T-helper 1 cell treated with Interleukin-12 subunit alpha and Interleukin-12 subunit beta and Interleukin-4 antibody, amounts not matched to agents 30 μg/mL and 1 μg/mL, for 36 hours (primary cell): ENCODE measurements around the gene ROS1.

Experiments
- H3K27ac Mint-ChIP-seq: one replicate; pipeline ENCODE4 v1.8.0; 2021; ENCODE audit warnings: mild to moderate bottlenecking, mixed read lengths
- H3K27me3 Mint-ChIP-seq: one replicate; pipeline ENCODE4 v1.8.0; 2021; ENCODE audit warnings: low read depth, mixed read lengths
- H3K36me3 Mint-ChIP-seq: one replicate; pipeline ENCODE4 v1.8.0; 2021; ENCODE audit warnings: low read depth, mixed read lengths
- H3K4me1 Mint-ChIP-seq: one replicate; pipeline ENCODE4 v1.8.0; 2021; ENCODE audit warnings: low read depth, mixed read lengths
- H3K4me3 Mint-ChIP-seq: one replicate; pipeline ENCODE4 v1.8.0; 2021; ENCODE audit warnings: mild to moderate bottlenecking, moderate library complexity, mixed read lengths
- H3K9me3 Mint-ChIP-seq: one replicate; pipeline ENCODE4 v1.8.0; 2021; ENCODE audit warnings: mixed read lengths

Gene ROS1

DNA sequence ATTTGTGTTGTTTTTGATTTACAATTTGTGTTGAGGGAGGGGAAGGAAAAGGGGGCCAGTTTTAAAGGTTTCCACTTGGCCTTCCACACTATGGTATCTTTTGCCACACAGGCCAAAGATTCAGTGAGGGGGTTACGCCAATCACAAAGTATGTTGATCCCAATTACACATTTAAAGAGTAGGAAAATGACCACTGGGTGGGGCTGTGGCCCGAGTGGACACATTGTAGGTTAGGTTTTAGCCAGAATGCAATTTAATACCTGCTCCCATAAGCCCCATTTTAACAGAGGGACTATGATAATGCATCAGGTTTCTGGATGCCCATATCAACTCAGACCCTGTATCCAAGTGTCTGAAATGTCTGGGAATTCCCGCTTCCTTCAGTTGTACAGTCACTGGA, 144.8 kb downstream of the ROS1 start:
- Mint-ChIP-seq H3K9me3 (no peaks in the 10 kb centered on the region), H3K27me3 (peaks cover 14% of the 10 kb centered on the region), H3K4me3 (no peak overlapping the region), H3K27ac (no peak overlapping the region), H3K36me3 (no peaks in the 10 kb centered on the region), H3K4me1 (no peaks in the 10 kb centered on the region)

DNA sequence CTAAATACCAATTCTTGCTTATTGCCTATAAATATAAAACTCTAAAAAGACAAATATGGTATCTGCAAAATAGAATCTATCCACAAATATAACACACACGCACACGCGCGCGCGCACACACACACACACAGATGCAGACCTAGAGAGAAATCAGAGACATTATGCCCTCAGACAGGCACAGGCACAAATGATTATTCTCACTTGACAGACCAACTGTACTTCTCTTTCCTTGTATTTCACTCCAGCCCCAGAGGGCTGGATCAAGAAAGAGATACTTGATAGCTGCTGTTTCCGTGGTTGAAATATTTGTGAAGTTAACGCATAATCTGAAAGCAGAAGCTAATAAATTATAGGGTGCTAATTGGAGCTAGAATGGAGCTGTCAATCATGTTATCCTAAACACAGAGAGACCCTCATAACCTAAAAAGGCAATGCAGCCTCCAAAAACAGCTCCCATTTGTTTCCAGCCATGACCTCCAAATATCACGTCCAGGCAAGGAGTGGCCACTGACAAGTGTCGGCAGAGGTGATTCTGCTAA, 148.9 kb downstream of the ROS1 start:
- Mint-ChIP-seq H3K9me3 (no peaks in the 10 kb centered on the region), H3K27me3 (peaks cover 49% of the 10 kb centered on the region), H3K4me3 (no peak overlapping the region), H3K4me1 (no peaks in the 10 kb centered on the region), H3K36me3 (no peaks in the 10 kb centered on the region), H3K27ac (no peak overlapping the region)

DNA sequence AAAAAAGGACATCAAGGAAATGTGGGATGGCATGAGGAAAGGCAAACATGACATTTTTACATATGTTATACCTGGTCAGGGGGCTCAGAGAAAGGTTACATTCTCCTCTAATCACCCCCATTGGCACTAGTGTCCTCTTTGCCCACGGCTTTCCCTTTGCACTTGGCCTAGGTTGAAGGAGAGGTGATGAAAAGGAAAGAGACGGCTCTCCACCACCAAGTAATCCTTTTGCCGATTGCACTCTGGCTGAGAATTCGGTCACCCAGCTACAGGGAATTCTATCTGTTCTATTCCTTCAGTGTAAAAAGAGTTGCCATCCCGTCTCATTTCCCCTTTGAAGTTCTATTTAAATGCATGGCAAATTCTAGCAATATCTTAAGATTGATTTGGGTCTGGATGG, 150.0 kb downstream of the ROS1 start:
- Mint-ChIP-seq H3K4me1 (no peaks in the 10 kb centered on the region), H3K4me3 (no peak overlapping the region), H3K9me3 (no peaks in the 10 kb centered on the region), H3K27me3 (peaks cover 59% of the 10 kb centered on the region), H3K36me3 (no peaks in the 10 kb centered on the region), H3K27ac (no peak overlapping the region)

DNA sequence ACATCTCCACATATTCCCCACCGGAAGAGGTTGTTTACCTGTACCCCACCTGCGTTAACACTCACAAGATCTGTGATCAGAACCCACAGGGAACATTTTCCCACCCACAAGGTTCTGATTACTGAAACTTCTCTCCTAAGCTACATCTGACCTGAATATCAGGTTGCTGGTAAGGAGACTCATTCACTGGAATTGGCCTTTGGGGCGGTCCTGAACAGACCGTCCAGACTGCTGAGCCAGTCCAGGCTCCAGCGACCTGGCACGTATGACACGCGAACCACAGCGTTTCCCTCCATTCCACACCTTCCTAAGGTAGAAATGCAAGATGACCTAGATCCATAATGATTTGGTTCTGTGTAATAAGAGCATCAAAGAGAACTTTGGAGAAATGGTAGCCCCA, 150.5 kb downstream of the ROS1 start:
- H3K9me3 Mint-ChIP-seq = no peaks in the 10 kb centered on the region
- no peak overlapping the region for H3K27ac Mint-ChIP-seq
- peaks cover 54% of the 10 kb centered on the region for H3K27me3 Mint-ChIP-seq

DNA sequence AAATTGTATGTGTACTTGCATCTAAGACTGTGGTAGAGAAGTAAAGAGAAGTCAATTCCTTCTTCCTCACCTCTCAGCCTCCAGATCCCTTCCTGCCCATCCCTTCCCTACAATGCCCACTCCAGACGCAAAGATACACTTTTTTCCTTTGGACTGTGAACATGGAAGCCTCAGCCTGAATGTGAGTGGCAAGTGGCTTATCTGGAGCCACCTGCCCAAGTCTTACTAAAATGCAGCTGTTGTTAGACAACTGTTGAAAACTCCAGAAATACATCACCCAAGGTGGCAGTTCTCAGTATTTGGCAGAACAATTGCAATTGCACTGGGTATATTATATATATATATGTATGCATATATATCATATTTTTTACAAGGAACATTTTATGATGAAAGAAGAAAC, 152.9 kb downstream of the ROS1 start:
- H3K4me3 Mint-ChIP-seq = no peak overlapping the region
- H3K9me3 Mint-ChIP-seq = no peaks in the 10 kb centered on the region
- no peaks in the 10 kb centered on the region for H3K4me1 Mint-ChIP-seq
- H3K27ac Mint-ChIP-seq = no peak overlapping the region
- H3K27me3 Mint-ChIP-seq = peaks cover 71% of the 10 kb centered on the region
- no peaks in the 10 kb centered on the region for H3K36me3 Mint-ChIP-seq

More for the DNA sequence above, 150.5 kb downstream of the ROS1 start:
- H3K4me3 Mint-ChIP-seq = no peak overlapping the region
- no peaks in the 10 kb centered on the region for H3K4me1 Mint-ChIP-seq
- no peaks in the 10 kb centered on the region for H3K36me3 Mint-ChIP-seq

DNA sequence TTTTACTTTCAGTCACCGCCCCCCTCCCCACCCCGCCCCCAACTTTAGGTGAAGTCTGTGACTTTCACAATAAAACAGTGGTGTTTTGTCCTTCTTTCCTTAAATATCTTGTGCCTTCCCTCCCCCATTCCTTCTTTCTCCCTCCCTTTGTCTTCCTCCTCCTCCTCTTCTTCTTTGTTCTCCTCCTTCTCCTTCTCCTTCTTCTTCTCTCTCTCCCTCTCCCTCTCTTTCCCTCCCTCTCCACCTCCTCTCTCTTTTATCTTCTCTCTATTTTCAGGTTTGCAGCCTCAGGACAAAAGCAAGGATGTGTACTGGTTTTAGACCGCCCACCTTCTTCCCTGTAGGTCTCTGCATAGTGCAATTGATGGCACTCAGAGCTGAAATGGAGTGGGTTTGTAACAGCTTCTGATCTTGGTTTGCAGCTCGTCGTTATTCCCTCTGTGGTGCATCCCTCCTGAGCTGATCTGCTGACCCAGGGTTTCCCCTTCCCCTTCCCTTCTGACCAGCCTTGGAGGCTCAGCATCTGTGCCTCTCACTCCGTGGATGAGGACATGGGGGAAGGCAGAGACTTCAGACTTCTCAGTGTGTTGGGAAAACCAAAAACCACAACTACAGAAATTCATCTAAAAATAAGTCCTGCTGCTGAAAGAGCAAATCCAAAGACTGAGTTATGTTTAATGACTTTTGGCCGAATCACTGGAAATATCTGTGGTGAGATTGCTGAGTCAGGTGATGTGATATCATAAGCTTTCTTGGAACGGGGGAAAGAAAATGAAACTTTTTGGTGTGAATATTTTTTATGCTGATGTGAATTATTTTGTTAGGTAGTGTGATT, 153.5 kb downstream of the ROS1 start:
- Mint-ChIP-seq H3K4me1 (no peaks in the 10 kb centered on the region), H3K9me3 (no peaks in the 10 kb centered on the region), H3K36me3 (no peaks in the 10 kb centered on the region), H3K27me3 (peaks cover 78% of the 10 kb centered on the region), H3K4me3 (no peak overlapping the region), H3K27ac (no peak overlapping the region)

DNA sequence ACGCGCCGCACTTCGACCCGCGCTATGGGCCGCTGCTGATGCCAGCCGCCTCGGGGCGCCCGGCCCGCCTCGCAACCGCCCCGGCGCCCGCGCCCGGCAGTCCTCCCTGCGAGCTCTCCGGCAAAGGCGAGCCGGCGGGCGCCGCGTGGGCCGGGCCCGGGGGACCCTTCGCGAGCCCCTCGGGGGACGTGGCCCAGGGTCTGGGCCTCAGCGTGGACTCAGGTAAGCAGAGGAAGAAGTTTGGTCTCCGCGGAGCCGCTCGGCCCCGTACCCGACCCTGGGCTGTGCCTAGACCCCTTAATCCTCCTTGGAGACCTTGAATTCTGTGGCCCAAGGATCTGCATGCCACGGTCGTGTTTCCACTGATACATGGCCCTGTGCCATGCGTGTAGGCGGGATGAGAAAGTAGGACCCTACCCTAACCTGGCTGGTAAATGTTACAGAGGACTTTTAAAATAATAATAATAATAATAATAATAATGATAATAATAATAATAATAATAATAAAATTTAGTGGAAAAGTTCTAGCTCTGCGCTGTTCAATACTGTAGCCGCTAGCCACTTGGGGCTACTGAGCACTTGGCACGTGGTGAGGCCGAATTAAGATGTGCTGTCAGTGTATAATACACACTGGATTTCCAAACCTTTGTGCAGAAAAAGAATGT, 154.8 kb downstream of the ROS1 start:
- H3K27ac Mint-ChIP-seq = no peak overlapping the region

DNA sequence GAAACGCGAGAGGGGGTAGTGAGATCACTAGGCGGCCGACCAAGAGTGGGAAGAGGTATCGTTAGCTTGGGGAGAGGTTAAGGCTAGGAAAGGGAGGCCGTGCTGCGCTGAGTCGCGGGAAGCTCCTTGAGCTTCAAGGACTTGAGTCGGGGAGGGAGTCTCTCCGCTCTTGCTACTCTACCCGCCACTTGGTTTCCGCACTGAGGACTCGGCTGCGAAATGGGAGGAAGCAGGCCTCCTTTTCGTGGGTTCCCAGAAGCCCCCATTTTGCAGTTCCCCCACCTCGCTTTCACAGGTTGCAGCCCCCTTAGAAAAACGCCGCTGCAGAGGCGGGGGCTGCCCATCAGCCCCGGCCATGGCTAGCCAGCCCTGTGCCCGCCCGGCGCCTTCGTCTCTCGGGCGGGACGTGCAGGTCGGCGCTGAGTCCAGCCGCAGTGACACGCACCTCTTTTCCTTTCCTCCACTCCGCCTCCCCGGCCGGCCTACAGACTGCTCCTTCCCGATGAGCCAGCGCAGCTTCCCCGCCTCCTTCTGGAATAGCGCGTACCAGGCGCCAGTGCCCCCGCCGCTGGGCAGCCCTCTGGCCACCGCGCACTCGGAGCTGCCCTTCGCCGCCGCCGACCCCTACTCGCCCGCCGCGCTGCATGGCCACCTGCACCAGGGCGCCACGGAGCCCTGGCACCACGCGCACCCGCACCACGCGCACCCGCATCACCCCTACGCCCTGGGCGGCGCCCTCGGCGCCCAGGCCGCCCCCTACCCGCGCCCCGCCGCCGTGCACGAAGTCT, 155.5 kb downstream of the ROS1 start:
- H3K27me3 Mint-ChIP-seq = peaks cover 89% of the 10 kb centered on the region
- H3K36me3 Mint-ChIP-seq = no peaks in the 10 kb centered on the region
- H3K4me3 Mint-ChIP-seq = no peak overlapping the region
- no peak overlapping the region for H3K27ac Mint-ChIP-seq
- no peaks in the 10 kb centered on the region for H3K9me3 Mint-ChIP-seq
- peaks cover 4% of the 10 kb centered on the region for H3K4me1 Mint-ChIP-seq

More for the DNA sequence above, 154.8 kb downstream of the ROS1 start:
- Mint-ChIP-seq H3K36me3 (no peaks in the 10 kb centered on the region), H3K27me3 (peaks cover 87% of the 10 kb centered on the region), H3K4me1 (peaks cover 4% of the 10 kb centered on the region), H3K9me3 (no peaks in the 10 kb centered on the region), H3K4me3 (no peak overlapping the region)

DNA sequence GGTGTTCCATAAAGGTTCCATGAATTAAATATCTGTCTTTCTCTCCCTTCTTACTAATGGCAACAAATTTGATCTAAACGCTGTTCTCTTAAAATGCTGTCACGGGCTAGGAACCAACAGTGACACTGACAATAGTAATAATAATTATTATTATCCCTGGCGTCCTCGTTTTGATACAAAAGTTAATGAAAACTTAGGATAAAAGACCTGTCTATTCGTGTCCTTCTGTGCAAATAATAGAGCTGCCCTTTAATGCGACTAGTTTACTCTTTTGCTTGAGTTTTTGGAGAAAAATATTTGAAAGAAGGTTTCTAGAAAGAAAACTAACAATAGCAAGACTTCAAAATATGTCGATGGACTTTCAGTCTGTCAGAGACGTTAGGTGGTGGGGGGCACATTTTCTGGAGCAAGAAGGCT, 156.1 kb downstream of the ROS1 start:
- H3K27me3 Mint-ChIP-seq = peaks cover 89% of the 10 kb centered on the region
- peaks cover 9% of the 10 kb centered on the region for H3K4me1 Mint-ChIP-seq
- H3K9me3 Mint-ChIP-seq = no peaks in the 10 kb centered on the region
- no peaks in the 10 kb centered on the region for H3K36me3 Mint-ChIP-seq
- H3K4me3 Mint-ChIP-seq = no peak overlapping the region
- no peak overlapping the region for H3K27ac Mint-ChIP-seq

DNA sequence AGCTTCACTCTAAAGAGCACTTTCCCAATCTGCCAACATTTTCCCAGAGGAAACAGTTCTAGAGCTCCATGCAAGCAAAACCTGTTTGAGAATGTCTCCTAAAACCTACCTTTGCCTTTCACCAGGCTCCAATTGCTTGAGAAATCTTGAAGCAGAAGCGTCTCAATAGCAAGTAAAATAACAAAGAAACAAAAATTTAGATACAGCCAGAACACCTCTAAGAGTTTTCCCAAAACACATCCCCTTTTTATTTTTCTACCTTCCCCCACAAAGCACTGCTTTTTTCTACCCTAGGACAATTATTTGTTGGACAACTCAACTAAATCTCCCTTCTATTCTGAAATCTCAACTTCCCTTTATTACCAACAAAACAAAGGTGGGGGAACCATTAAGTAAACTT, 156.8 kb downstream of the ROS1 start:
- Mint-ChIP-seq H3K36me3 (no peaks in the 10 kb centered on the region), H3K27me3 (peaks cover 91% of the 10 kb centered on the region), H3K4me1 (peaks cover 11% of the 10 kb centered on the region), H3K4me3 (no peak overlapping the region), H3K27ac (no peak overlapping the region), H3K9me3 (no peaks in the 10 kb centered on the region)

DNA sequence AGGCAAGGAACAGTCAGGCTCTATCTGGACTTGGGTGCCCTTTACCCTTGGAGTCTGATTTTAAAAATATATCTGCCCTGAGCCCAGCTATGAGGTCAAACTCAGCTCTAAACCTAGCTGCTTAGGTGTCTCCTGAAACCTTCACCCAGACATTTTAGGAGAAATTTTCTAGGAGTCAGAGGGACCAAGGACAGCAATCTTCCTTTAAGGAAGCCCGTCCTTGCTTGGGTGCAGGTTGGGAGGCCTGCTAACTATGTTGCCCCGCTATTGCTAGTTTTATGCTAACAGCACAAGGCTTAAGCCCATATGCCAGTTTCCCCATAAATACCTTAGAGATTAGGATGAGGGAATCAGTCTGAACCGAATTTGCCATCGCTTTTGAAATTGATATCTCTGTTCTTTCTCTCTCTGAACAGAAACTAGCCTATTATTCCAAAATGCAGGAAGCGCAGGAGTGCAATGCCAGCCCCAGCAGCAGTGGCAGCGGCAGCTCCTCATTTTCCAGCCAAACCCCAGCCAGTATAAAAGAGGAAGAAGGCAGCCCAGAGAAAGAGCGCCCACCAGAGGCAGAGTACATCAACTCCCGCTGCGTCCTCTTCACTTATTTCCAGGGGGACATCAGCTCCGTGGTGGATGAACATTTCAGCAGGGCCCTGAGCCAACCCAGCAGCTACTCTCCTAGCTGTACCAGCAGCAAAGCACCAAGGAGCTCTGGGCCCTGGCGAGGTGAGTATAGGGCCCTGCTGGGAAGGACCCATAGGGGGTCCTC, 157.8 kb downstream of the ROS1 start:
- Mint-ChIP-seq H3K27me3 (peaks cover 92% of the 10 kb centered on the region), H3K9me3 (no peaks in the 10 kb centered on the region), H3K4me3 (no peak overlapping the region)

DNA sequence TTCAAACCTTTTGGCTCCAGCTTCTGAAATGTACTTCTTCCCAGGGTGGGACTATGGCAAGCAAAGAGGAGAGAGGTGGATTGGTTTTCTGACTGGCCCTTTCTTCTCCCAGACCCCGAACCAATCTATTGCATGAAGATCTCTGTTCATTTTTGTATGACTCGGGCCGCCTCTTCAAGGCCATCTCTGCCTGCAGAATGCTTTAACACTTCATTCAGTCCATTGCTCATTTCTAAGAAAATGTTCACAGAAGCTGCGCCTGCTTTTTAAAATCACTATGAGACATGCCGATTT, 158.7 kb downstream of the ROS1 start:
- Mint-ChIP-seq H3K4me1 (peaks cover 11% of the 10 kb centered on the region), H3K4me3 (no peak overlapping the region), H3K27ac (no peak overlapping the region), H3K27me3 (peaks cover 89% of the 10 kb centered on the region), H3K36me3 (peaks cover 2% of the 10 kb centered on the region), H3K9me3 (peaks cover 4% of the 10 kb centered on the region)

More for the DNA sequence above, 157.8 kb downstream of the ROS1 start:
- no peak overlapping the region for H3K27ac Mint-ChIP-seq
- H3K4me1 Mint-ChIP-seq = peaks cover 11% of the 10 kb centered on the region
- no peaks in the 10 kb centered on the region for H3K36me3 Mint-ChIP-seq

DNA sequence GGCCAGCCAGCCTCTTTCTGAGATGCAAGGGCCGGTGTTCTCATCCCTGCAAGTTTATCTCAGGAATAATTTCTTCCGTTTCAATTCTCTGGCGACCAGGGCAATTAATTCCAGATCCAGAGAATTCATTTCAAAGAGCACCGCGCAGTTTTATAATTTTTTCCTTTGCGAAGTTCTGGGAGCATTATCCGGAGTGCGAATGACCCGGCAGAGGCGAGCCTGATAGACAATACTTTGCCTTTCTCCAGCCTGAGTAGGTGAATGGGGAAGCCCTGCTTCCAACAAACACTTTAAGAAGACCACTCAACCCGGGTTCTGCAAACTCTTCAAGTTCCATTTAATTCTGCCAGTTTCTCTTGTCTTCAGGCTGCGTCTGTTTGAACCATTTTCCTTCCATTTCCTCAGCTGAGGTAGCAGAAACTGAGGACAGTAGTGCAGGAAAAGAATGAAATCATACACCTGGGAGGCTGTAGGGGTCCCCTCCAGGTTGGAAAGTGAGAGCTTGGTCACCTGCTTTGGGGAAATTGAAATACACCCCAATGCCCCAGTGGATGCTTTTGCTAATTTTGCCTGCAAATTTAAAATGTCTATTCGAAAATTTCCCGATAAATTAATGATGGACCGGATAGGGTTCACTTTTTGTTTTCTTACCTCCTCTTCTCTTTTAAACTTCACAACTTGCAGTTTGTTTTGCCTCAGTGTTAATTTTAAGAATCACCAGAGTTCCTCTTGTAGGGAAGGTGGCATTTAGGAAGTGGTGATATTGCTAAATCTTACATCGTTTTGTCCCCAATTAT, 159.3 kb downstream of the ROS1 start:
- H3K27ac Mint-ChIP-seq = no peak overlapping the region
- peaks cover 89% of the 10 kb centered on the region for H3K27me3 Mint-ChIP-seq
- H3K4me3 Mint-ChIP-seq = no peak overlapping the region
- H3K9me3 Mint-ChIP-seq = peaks cover 4% of the 10 kb centered on the region
- peaks cover 11% of the 10 kb centered on the region for H3K4me1 Mint-ChIP-seq
- peaks cover 2% of the 10 kb centered on the region for H3K36me3 Mint-ChIP-seq
